ENCODE results near the gene MEIS2. TPM values are rescaled to one million over a fixed set of nuclear protein-coding genes. Genes with fewer than 3 reads are reported as not detected.
A peak's percentile ranks its signal among the peaks of the same experiment; 100 is the strongest.

The MEIS2 gene
- total and polyA plus RNA-seq, 12 donors = 21.1 to 64.5 (median 48.5) TPM

DNA sequence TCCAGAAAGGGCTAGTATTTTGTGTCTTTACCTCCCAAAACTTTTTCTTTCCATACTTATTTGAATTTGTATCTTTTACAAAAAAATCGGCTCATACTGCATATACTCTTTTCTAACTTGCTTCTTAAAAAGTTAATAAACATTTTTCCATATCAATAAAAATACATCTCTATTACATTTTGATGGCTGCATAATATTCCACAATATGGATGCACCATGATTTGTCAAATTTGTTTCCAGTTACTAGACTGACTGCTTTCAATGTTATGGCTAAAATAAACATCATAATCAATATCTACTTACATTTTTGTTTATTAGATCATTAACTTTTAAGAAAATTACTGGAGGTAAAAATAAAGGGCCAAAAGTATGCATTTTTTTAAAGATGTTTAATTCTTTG is 121.7 kb downstream of the MEIS2 start:
- Histone ChIP-seq H3K4me1 (peaks cover 0 to 23% (median 4%) of the 10 kb centered on the region in 9 donors), H3K36me3 (no peaks in the 10 kb centered on the region), H3K27me3 (no peaks in the 10 kb centered on the region), H3K4me3 (no peak overlapping the region), H3K9me3 (peaks cover 0 to 19% (median 3%) of the 10 kb centered on the region in 11 donors), H3K27ac (no peak overlapping the region)
- intact Hi-C loops (cut with DNase I) = no loop called here
- TF ChIP-seq, protein P1, sequence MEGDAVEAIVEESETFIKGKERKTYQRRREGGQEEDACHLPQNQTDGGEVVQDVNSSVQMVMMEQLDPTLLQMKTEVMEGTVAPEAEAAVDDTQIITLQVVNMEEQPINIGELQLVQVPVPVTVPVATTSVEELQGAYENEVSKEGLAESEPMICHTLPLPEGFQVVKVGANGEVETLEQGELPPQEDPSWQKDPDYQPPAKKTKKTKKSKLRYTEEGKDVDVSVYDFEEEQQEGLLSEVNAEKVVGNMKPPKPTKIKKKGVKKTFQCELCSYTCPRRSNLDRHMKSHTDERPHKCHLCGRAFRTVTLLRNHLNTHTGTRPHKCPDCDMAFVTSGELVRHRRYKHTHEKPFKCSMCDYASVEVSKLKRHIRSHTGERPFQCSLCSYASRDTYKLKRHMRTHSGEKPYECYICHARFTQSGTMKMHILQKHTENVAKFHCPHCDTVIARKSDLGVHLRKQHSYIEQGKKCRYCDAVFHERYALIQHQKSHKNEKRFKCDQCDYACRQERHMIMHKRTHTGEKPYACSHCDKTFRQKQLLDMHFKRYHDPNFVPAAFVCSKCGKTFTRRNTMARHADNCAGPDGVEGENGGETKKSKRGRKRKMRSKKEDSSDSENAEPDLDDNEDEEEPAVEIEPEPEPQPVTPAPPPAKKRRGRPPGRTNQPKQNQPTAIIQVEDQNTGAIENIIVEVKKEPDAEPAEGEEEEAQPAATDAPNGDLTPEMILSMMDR (IDR thresholded peaks at IDR 0.05) = no peak
- DNase-seq (no peak), ATAC-seq (no peak)
- 90 to 91% methylated on average over 1 of the region's 1 CpG for WGBS, 2 donors

DNA sequence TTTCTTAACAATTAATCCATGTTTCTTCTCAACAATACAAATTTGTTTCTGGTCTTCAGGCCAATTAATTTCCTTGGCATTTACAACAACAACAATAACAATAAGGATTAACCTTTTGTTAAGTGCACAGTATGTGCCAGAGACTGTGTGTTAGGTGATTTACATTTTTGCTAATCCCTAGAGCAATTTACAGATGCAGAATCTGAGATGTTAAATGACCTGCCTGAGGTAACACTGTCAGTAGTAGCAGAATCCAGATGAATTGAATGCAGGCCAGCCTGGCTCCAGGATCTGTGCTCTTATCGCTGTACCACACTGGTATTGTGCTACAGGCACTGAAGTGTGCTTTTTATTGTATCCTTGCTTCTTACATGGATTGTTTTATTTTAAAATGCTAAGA is 122.2 kb downstream of the MEIS2 start:
- Histone ChIP-seq H3K36me3 (no peaks in the 10 kb centered on the region), H3K27ac (peak overlapping the region in 1 of 10 donors; percentile 45), H3K27me3 (no peaks in the 10 kb centered on the region), H3K9me3 (peaks cover 0 to 14% (median under 1%) of the 10 kb centered on the region in 11 donors), H3K4me1 (peaks cover 0 to 23% (median 4%) of the 10 kb centered on the region in 9 donors), H3K4me3 (no peak overlapping the region)
- intact Hi-C loops (cut with DNase I) = no loop called here
- peak in 2 of 8 donors; percentile 63 to 72 for ATAC-seq
- TF ChIP-seq, protein P1 (IDR thresholded peaks at IDR 0.05) = no peak
- 46 to 57% methylated on average over 1 of the region's 1 CpG for WGBS, 2 donors
- DNase-seq = no peak

DNA sequence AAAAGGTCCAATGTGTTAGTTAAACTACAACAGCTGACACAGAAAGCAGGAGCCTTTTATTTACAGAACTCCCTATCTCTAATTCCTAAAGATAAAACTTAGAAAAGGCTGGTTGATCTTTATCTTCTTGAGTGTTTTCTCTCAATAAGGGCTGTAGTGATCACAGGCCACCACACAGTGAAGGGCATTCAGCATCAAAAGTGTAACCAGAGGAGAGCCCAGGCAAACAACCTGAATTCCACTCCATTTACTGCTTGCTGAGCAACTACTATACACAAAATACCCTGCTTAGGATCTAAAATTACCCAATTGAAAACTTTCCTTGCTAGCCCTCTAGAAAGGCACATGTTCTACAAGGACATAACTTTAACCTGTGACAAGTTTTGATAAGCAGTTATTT is 122.7 kb downstream of the MEIS2 start:
- H3K36me3 ChIP-seq = no peaks in the 10 kb centered on the region
- no peak for DNase-seq
- peaks cover 0 to 10% (median 0%) of the 10 kb centered on the region in 11 donors for H3K9me3 ChIP-seq
- intact Hi-C loops (cut with DNase I) = no loop called here
- no peak overlapping the region for H3K4me3 ChIP-seq
- H3K27ac ChIP-seq = peak overlapping the region in 1 of 10 donors; percentile 45
- ATAC-seq = no peak
- TF ChIP-seq, protein P1 (IDR thresholded peaks at IDR 0.05) = no peak
- H3K27me3 ChIP-seq = no peaks in the 10 kb centered on the region
- peaks cover 0 to 20% (median 4%) of the 10 kb centered on the region in 9 donors for H3K4me1 ChIP-seq

DNA sequence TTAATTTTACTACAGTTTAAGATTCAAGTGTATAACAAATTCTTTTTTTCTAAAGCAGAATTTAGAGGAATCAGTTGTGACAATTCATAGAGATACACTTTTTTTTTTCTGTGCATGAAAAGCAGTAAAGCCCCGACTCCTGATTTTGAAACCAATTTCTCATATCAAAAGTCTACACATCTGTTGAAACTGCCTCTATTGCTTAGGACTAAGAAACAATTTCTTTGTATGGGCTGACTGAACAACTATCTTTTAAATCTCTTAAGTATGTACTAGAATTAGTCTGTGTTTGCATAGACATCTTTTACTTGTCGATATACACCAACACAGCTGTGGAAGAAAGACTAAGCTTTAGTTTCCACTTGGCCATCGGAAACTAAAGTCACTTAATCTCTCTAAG is 127.6 kb downstream of the MEIS2 start:
- Histone ChIP-seq H3K27me3 (no peaks in the 10 kb centered on the region), H3K9me3 (no peaks in the 10 kb centered on the region), H3K4me1 (peaks cover 0 to 23% (median 13%) of the 10 kb centered on the region in 9 donors), H3K36me3 (no peaks in the 10 kb centered on the region), H3K27ac (peak overlapping the region in 1 of 10 donors; percentile 4), H3K4me3 (no peak overlapping the region)
- TF ChIP-seq, protein P1 (IDR thresholded peaks at IDR 0.05) = no peak
- intact Hi-C loops (cut with DNase I) = no loop called here
- ATAC-seq (no peak), DNase-seq (no peak)
- WGBS, 2 donors = 92 to 95% methylated on average over 3 of the region's 3 CpGs

Measured in heart right ventricle (tissue), 16 donors.